Activated CD8-positive, alpha-beta memory T cell treated with anti-CD3 and anti-CD28 coated beads for 36 hours (primary cell): Measurements from ENCODE around the gene SCGB1C1. TPM values are rescaled to one million over a fixed set of nuclear protein-coding genes. Genes with fewer than 3 reads are reported as not detected.

Experiments used
- CTCF ChIA-PET: fragments of 350-600 bp; sonication (Branson Sonifier 250); formaldehyde crosslinking; loops from one replicate; lab custom pipeline; 2021; ENCODE audit warnings: antibody characterized with exemption; lab: Charles Lee
- POLR2A ChIA-PET: fragments of 350-600 bp; sonication (Branson Sonifier 250); formaldehyde crosslinking; loops from one replicate; lab custom pipeline; 2021; ENCODE audit warnings: antibody characterized with exemption; lab: Charles Lee
- total RNA-seq, 2 experiments: library from RNA; stranded (reverse); gene quantifications; one replicate each; pipeline ENCODE4 v1.2.3, GENCODE V29; 2021

Gene SCGB1C1
- total RNA-seq, 2 experiments from 2014 or later: not detected

- CTCF ChIA-PET: no interaction called here
Measured at GRCh38 chr11:203945-204586, 11.2 kb downstream of the SCGB1C1 start.

GRCh38 chr11:204587-205109 is 11.8 kb downstream of the SCGB1C1 start:
- ChIA-PET POLR2A (no interaction called here), CTCF (no interaction called here)

More at GRCh38 chr11:203945-204586, 11.2 kb downstream of the SCGB1C1 start:
- POLR2A ChIA-PET: no interaction called here

- CTCF ChIA-PET: interaction anchor here (0.8 kb wide), 1 partner anchor 63 kb away, joined by 3 read pairs; no protein-coding TSS in a partner anchor
- POLR2A ChIA-PET: interaction anchor here (1.1 to 1.3 kb wide), 2 partner anchors 14 to 63 kb away, joined by 3 to 4 read pairs; no protein-coding TSS in a partner anchor
Measured at GRCh38 chr11:205221-206001, 12.5 kb downstream of the SCGB1C1 start.

GRCh38 chr11:206002-206384 is 13.1 kb downstream of the SCGB1C1 start:
- ChIA-PET CTCF (interaction anchor here (0.8 to 0.9 kb wide), 2 partner anchors 31 to 62 kb away, joined by 3 read pairs; partner anchors contain the start of gene PSMD13), POLR2A (interaction anchor here (1.1 to 1.4 kb wide), 3 partner anchors 13 to 134 kb away, joined by 3 to 4 read pairs (median 3); no protein-coding TSS in a partner anchor)

- ChIA-PET CTCF (interaction anchor here (0.8 to 2.2 kb wide), 8 partner anchors 30 to 312 kb away, joined by 3 to 7 read pairs (median 3); partner anchors contain the start of gene PSMD13), POLR2A (interaction anchor here (0.5 to 1.4 kb wide), 11 partner anchors 10 to 242 kb away, joined by 3 to 10 read pairs (median 3); partner anchors contain the start of genes PSMD13 and SIRT3)
Measured at GRCh38 chr11:206526-207207, 13.8 kb downstream of the SCGB1C1 start.

GRCh38 chr11:207208-207862 is 14.5 kb downstream of the SCGB1C1 start, which contains the start of the genes BET1L and RIC8A:
BET1L (minus strand) TSS chr11:207399; CDS start chr11:207321, 78 bp downstream.
RIC8A (plus strand) TSS chr11:207708; CDS start chr11:208855, 1,147 bp downstream.
- ChIA-PET CTCF (interaction anchor here (0.9 to 2.2 kb wide), 7 partner anchors 30 to 312 kb away, joined by 3 to 7 read pairs (median 3); partner anchors contain the start of gene PSMD13), POLR2A (interaction anchor here (0.5 to 1.4 kb wide), 11 partner anchors 9 to 241 kb away, joined by 3 to 10 read pairs (median 3); partner anchors contain the start of genes PSMD13 and SIRT3)

GRCh38 chr11:207863-208180 is 14.9 kb downstream of the SCGB1C1 start:
- POLR2A ChIA-PET: interaction anchor here (0.5 to 1.3 kb wide), 9 partner anchors 9 to 241 kb away, joined by 3 to 10 read pairs (median 3); partner anchors contain the start of genes PSMD13 and SIRT3
- CTCF ChIA-PET: interaction anchor here (1.0 to 2.2 kb wide), 5 partner anchors 43 to 240 kb away, joined by 3 to 7 read pairs (median 3); no protein-coding TSS in a partner anchor

- ChIA-PET CTCF (interaction anchor here (1.1 to 2.2 kb wide), 4 partner anchors 21 to 151 kb away, joined by 3 to 7 read pairs (median 4); no protein-coding TSS in a partner anchor), POLR2A (no interaction called here)
Measured at GRCh38 chr11:208181-208916, 15.5 kb downstream of the SCGB1C1 start.

- POLR2A ChIA-PET: no interaction called here
- CTCF ChIA-PET: interaction anchor here (1.1 to 2.2 kb wide), 3 partner anchors 21 to 59 kb away, joined by 3 to 7 read pairs (median 4); no protein-coding TSS in a partner anchor
Measured at GRCh38 chr11:208917-209260, 16.0 kb downstream of the SCGB1C1 start.

GRCh38 chr11:209275-210121 is 16.6 kb downstream of the SCGB1C1 start:
- ChIA-PET POLR2A (no interaction called here), CTCF (interaction anchor here (0.9 to 2.2 kb wide), 5 partner anchors 20 to 155 kb away, joined by 3 to 7 read pairs (median 4); no protein-coding TSS in a partner anchor)

GRCh38 chr11:210122-210802 is 17.4 kb downstream of the SCGB1C1 start:
- ChIA-PET POLR2A (no interaction called here), CTCF (interaction anchor here (0.9 to 1.2 kb wide), 2 partner anchors 25 to 154 kb away, joined by 3 to 4 read pairs; no protein-coding TSS in a partner anchor)

- CTCF ChIA-PET: no interaction called here
- POLR2A ChIA-PET: no interaction called here
Measured at GRCh38 chr11:210803-211180, 17.9 kb downstream of the SCGB1C1 start.

GRCh38 chr11:211295-211694 is 18.4 kb downstream of the SCGB1C1 start:
- ChIA-PET POLR2A (no interaction called here), CTCF (interaction anchor here (0.9 to 1.2 kb wide), 2 partner anchors 49 to 154 kb away, joined by 3 read pairs; no protein-coding TSS in a partner anchor)

GRCh38 chr11:211741-212140 is 18.9 kb downstream of the SCGB1C1 start:
- ChIA-PET CTCF (interaction anchor here (0.9 to 1.2 kb wide), 2 partner anchors 48 to 153 kb away, joined by 3 read pairs; no protein-coding TSS in a partner anchor), POLR2A (no interaction called here)
